Liver (tissue), 9 donors: ENCODE data around the gene ATP2B3. TPM values are rescaled to one million over a fixed set of nuclear protein-coding genes. Genes with fewer than 3 reads are reported as not detected.

Experiments used
- DNase-seq: peaks from one replicate; pipeline ENCODE4 v3.0.0-alpha.2; 2017; ENCODE audit warnings: low spot score
- H3K27ac ChIP-seq, 2 donors: one replicate each; pipeline ENCODE4 v1.7.0; 2013; ENCODE audit warnings: inconsistent platforms in 2 of 2, low read length in 2 of 2, control low read depth in 1 of 2, low read depth in 1 of 2, mild to moderate bottlenecking in 1 of 2
- H3K27me3 ChIP-seq, 4 donors: one replicate each; pipeline versions ENCODE4 v1.6.1 to v1.7.0; 2013; ENCODE audit warnings: low read length in 3 of 4, inconsistent platforms in 1 of 4, mild to moderate bottlenecking in 1 of 4, moderate library complexity in 1 of 4; ENCODE audit not compliant: control insufficient read depth in 4 of 4, insufficient read depth in 4 of 4
- H3K36me3 ChIP-seq, 4 donors: one replicate each; pipeline versions ENCODE4 v1.6.1 to v1.7.0; 2013; ENCODE audit warnings: low read length in 3 of 4, mild to moderate bottlenecking in 3 of 4, low read depth in 1 of 4, moderate library complexity in 1 of 4; ENCODE audit not compliant: control insufficient read depth in 4 of 4, insufficient read depth in 3 of 4
- H3K4me1 ChIP-seq, 4 donors: one replicate each; pipeline versions ENCODE4 v1.6.1 to v1.7.0; 2013; ENCODE audit warnings: low read length in 3 of 4, mild to moderate bottlenecking in 3 of 4, moderate library complexity in 1 of 4; ENCODE audit not compliant: control insufficient read depth in 4 of 4, insufficient read depth in 4 of 4
- H3K4me3 ChIP-seq, 3 donors: one replicate each; pipeline versions ENCODE4 v1.6.1 to v1.7.0; 2013; ENCODE audit warnings: low read length in 3 of 3, control low read depth in 1 of 3, low read depth in 1 of 3, mild to moderate bottlenecking in 1 of 3
- H3K9ac ChIP-seq, 2 donors: one replicate each; pipeline ENCODE4 v1.7.0; 2013; ENCODE audit warnings: low read length in 2 of 2, mild to moderate bottlenecking in 2 of 2, moderate library complexity in 2 of 2, control low read depth in 1 of 2, low read depth in 1 of 2
- H3K9me3 ChIP-seq, 4 donors: one replicate each; pipeline versions ENCODE4 v1.6.1 to v1.7.0; 2013; ENCODE audit warnings: low read length in 3 of 4; ENCODE audit not compliant: control insufficient read depth in 4 of 4
- ATF3 ChIP-seq: IDR thresholded peaks from 2 replicates; pipeline ENCODE4 v1.6.1; 2016; ENCODE audit warnings: antibody characterized with exemption
- CTCF ChIP-seq: fragments of 150-350 bp; IDR thresholded peaks from 2 replicates; pipeline ENCODE4 v1.5.1; 2017; ENCODE audit warnings: improper control_type of control experiment, low read depth, low read length; ENCODE audit not compliant: missing input control
- EGR1 ChIP-seq, 2 donors: IDR thresholded peaks; 2 replicates each; pipeline ENCODE4 v1.6.1; 2016 to 2018; ENCODE audit warnings: antibody characterized with exemption in 2 of 2, low read depth in 2 of 2
- FOXA1 ChIP-seq: IDR thresholded peaks from 2 replicates; pipeline ENCODE4 v1.6.1; 2016; ENCODE audit warnings: antibody characterized with exemption
- FOXA2 ChIP-seq: IDR thresholded peaks from 2 replicates; pipeline ENCODE4 v1.6.1; 2016; ENCODE audit warnings: antibody characterized with exemption
- GABPA ChIP-seq, 2 donors: IDR thresholded peaks in 1 of 2; conservative IDR thresholded peaks in 1 of 2; 2 replicates each; pipeline ENCODE4 v1.6.1; 2016; ENCODE audit warnings: antibody characterized with exemption in 2 of 2, mild to moderate bottlenecking in 1 of 2, moderate library complexity in 1 of 2
- HNF4A ChIP-seq, 2 donors: conservative IDR thresholded peaks; 2 replicates each; pipeline ENCODE4 v1.6.1; 2016; ENCODE audit warnings: antibody characterized with exemption in 2 of 2, mild to moderate bottlenecking in 2 of 2
- HNF4G ChIP-seq: IDR thresholded peaks from 2 replicates; pipeline ENCODE4 v1.6.1; 2016; ENCODE audit warnings: antibody characterized with exemption
- JUND ChIP-seq, 2 donors: IDR thresholded peaks; 2 replicates each; pipeline ENCODE4 v1.6.1; 2016; ENCODE audit warnings: antibody characterized with exemption in 2 of 2
- MAX ChIP-seq: IDR thresholded peaks from 2 replicates; pipeline ENCODE4 v1.6.1; 2016; ENCODE audit warnings: antibody characterized with exemption
- NR2F2 ChIP-seq: IDR thresholded peaks from 2 replicates; pipeline ENCODE4 v1.6.1; 2016; ENCODE audit warnings: antibody characterized with exemption
- RAD21 ChIP-seq, 2 donors: IDR thresholded peaks; 2 replicates each; pipeline ENCODE4 v1.6.1; 2016; ENCODE audit warnings: antibody characterized with exemption in 2 of 2, mild to moderate bottlenecking in 2 of 2
- REST ChIP-seq: IDR thresholded peaks from 2 replicates; pipeline ENCODE4 v1.6.1; 2016; ENCODE audit warnings: antibody characterized with exemption, mild to moderate bottlenecking
- RXRA ChIP-seq, 2 donors: IDR thresholded peaks; 2 replicates each; pipeline ENCODE4 v1.6.1; 2017 to 2018; ENCODE audit warnings: antibody characterized with exemption in 2 of 2, mild to moderate bottlenecking in 1 of 2
- SP1 ChIP-seq: IDR thresholded peaks from 2 replicates; pipeline ENCODE4 v1.6.1; 2018; ENCODE audit warnings: antibody characterized with exemption, mild to moderate bottlenecking
- YY1 ChIP-seq: IDR thresholded peaks from 2 replicates; pipeline ENCODE4 v1.6.1; 2016; ENCODE audit warnings: antibody characterized with exemption, mild to moderate bottlenecking
- ZBTB33 ChIP-seq: IDR thresholded peaks from 2 replicates; pipeline ENCODE4 v1.6.1; 2016; ENCODE audit warnings: antibody characterized with exemption
- WGBS: extraction: QIAGEN DNeasy Blood & Tissue Kit; methylation state at CpG from one replicate; pipeline ENCODE4 v1.1.7; 2013; 5-methylcytosine and 5-hydroxymethylcytosine counted together
- polyA plus RNA-seq, 2 donors: library from polyadenylated mRNA; stranded (reverse) in 1 of 2; unstranded in 1 of 2; fragments of 200-250 nt in 1 of 2; fragments of >200 nt in 1 of 2; fragmentation: Nextera tagmentation in 1 of 2; extraction: Ambion mirVana in 1 of 2; gene quantifications; one replicate each; pipeline versions ENCODE4 v1.2.1 to v1.2.3, GENCODE V29; 2013 to 2015
- total RNA-seq, 2 donors: library from RNA; depleted of rRNA; stranded (reverse); fragments of >200 nt; gene quantifications; one replicate each; pipeline ENCODE4 v1.2.3, GENCODE V29; 2014
- donor health status: healthy.
- donor health status: healthy.
- donor health status: healthy.
- donor health status: healthy.
- donor health status: healthy.

ATP2B3 gene
- total and polyA plus RNA-seq, 4 donors, result not detected

GRCh38 chrX:153477364-153477857 is 40.0 kb upstream of the ATP2B3 start (continued):
- TF ChIP-seq MAX (no peak), YY1 (no peak), RAD21 (IDR thresholded peaks at IDR 0.05) (no peak), NR2F2 (no peak), ATF3 (no peak), CTCF (no peak)

GRCh38 chrX:153477901-153478300 is 39.5 kb upstream of the ATP2B3 start:
- DNase-seq, result no peak
- TF ChIP-seq RXRA (IDR thresholded peaks at IDR 0.05) (no peak), GABPA (IDR thresholded peaks at IDR 0.05 in 1 of 2, conservative IDR thresholded peaks at IDR 0.05 in 1 of 2) (no peak)
- Histone ChIP-seq H3K4me1 (peaks cover 0 to 7% (median 0%) of the 10 kb centered on the region in 4 donors), H3K9ac (no peak overlapping the region), H3K4me3 (no peak overlapping the region), H3K27ac (peak overlapping the region in 1 of 2 donors; percentile 20), H3K9me3 (no peaks in the 10 kb centered on the region), H3K36me3 (no peaks in the 10 kb centered on the region), H3K27me3 (no peaks in the 10 kb centered on the region)
- WGBS, result 87% methylated on average over 9 of the region's 9 CpGs

- no peak overlapping the region for H3K27ac ChIP-seq
- H3K27me3 ChIP-seq, result no peaks in the 10 kb centered on the region
- 81% methylated on average over 16 of the region's 16 CpGs for WGBS
- H3K4me1 ChIP-seq, result peaks cover 0 to 7% (median 0%) of the 10 kb centered on the region in 4 donors
- TF ChIP-seq HNF4A (conservative IDR thresholded peaks at IDR 0.05), result no peak
- TF ChIP-seq NR2F2, result no peak
- TF ChIP-seq GABPA (IDR thresholded peaks at IDR 0.05 in 1 of 2, conservative IDR thresholded peaks at IDR 0.05 in 1 of 2), result no peak
- no peak for TF ChIP-seq FOXA2
- no peak for TF ChIP-seq MAX
- TF ChIP-seq FOXA1, result no peak
- no peak for TF ChIP-seq CTCF
- TF ChIP-seq ZBTB33, result no peak
- TF ChIP-seq RAD21 (IDR thresholded peaks at IDR 0.05), result no peak
- no peak for TF ChIP-seq REST
- no peak for TF ChIP-seq JUND (IDR thresholded peaks at IDR 0.05)
- no peak for TF ChIP-seq EGR1 (IDR thresholded peaks at IDR 0.05; ENCODE audit: low read depth in 2 of 2)
- TF ChIP-seq HNF4G, result no peak
- no peak for TF ChIP-seq SP1
- no peak overlapping the region for H3K9ac ChIP-seq
- no peaks in the 10 kb centered on the region for H3K9me3 ChIP-seq
- H3K4me3 ChIP-seq, result no peak overlapping the region
- DNase-seq, result no peak
- no peaks in the 10 kb centered on the region for H3K36me3 ChIP-seq
Measured at GRCh38 chrX:153478746-153479145, 38.7 kb upstream of the ATP2B3 start.
